ENCODE results near the gene TCEANC2.
"Not testable (repeated sequence)": the region's sequence is repeated elsewhere in the genome, so short reads cannot be mapped to it uniquely, and the experiment has no call there.

TCEANC2 gene

GRCh38 chr1:54024811-54025210, 28.6 kb upstream of the TCEANC2 start:
- not testable (repeated sequence) for DNase-seq

GRCh38 chr1:54027848-54028247, 25.6 kb upstream of the TCEANC2 start:
- DNase-seq = no peak

GRCh38 chr1:54028306-54029251, 24.8 kb upstream of the TCEANC2 start:
- peak in 7 of 56 donors; percentile 3 to 43 (median 25) for DNase-seq

GRCh38 chr1:54037476-54037875, 15.9 kb upstream of the TCEANC2 start:
- DNase-seq = no peak

GRCh38 chr1:54041806-54042205, 11.6 kb upstream of the TCEANC2 start:
- DNase-seq = no peak

- DNase-seq = peak in 4 of 56 donors; percentile 11 to 62 (median 20)
These were observed 7.9 kb upstream of the TCEANC2 start for GRCh38 chr1:54045496-54045895.

GRCh38 chr1:54046671-54047383, 6.6 kb upstream of the TCEANC2 start:
- no peak for DNase-seq

DNA sequence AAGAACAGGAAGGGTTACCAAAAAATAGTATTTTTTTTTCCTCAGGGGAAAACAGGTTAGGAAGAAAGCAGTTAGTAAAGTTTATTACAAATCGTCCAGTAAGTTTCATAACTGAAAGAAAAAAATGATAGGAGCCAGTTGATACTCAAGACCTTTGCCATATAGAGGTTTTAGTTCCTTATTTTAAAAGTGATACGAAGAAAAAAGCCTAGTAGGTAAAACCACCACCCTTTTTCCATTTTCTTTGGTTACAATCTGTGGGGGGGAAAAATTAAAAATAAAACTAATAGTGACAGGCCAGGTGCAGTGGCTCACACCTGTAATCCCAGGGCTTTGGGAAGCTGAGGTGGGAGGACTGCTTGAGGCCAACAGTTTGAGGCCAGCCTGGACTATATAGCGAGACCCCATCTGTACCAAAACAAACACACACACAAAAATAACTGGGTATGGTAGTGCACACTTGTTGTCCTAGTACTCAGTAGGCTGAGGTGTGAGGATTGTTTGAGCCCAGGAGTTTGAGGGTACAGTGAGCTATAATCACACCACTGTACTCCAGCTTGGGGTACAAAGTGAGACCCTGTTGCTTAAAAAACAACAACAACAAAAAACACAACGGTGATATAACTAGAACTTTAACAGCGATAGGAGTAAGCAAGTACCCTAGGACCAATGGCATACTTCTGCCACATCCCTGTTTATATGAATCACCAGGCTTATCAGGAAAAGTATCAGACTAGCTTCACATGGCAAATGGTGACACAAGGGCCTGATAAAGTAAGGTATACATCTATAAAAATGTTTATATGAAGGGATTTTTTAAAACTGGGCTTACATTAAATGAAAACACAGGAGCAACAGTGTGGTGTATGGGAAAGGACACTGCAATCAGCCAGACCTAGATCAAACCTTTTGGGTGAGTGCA, 5.8 kb upstream of the TCEANC2 start:
- no peak for DNase-seq

DNA sequence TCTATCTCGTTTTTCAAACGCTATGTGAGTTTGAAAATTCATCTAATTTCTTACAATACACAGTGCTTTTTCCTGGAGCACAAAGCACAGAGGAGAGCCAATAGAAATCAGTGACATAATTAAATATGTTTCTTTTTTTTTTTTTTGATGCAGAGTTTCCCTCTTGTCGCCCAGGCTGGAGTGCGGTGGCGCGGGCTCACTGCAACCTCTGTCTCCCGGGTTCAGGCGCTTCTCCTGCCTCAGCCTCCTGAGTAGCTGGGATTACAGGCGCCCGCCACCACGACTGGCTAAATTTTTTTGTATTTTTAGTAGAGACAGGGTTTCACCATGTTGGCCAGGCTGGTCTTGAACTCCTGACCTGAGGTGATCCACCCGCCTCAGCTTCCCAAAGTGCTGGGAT, 3.0 kb upstream of the TCEANC2 start:
- DNase-seq = not testable (repeated sequence)

GRCh38 chr1:54051933-54052430, 1.4 kb upstream of the TCEANC2 start:
- no peak for DNase-seq

DNA sequence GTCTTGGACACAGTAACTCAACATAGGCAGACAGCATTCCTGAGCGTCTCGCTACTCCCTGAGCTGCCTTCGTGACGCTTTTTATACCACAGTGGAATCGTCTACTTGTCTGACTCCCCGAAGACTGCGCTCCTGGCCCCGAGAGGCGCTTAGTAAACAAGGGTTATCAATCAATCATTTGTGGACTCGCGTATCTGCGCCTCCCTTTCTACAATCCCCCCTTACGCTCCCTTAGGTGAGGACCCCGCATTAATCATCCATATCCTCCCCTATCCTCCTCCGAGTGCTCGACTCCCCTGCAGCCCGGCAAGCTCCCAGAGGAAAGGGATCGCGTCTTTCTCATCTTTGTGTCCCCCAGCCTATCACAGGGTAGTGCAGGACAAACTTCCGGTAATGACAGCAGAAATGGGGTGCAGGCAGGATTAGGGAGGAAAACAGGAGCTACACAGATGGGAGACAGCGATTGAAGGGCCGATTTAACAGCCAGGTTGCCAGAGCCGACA, 926 bp upstream of the TCEANC2 start:
- peak in 28 of 56 donors; percentile 22 to 75 (median 48) for DNase-seq

GRCh38 chr1:54053745-54054437, 483 bp downstream of the TCEANC2 start:
- peak in 1 of 56 donors; percentile 50 for DNase-seq

GRCh38 chr1:54054438-54054749, 986 bp downstream of the TCEANC2 start:
- no peak for DNase-seq

DNA sequence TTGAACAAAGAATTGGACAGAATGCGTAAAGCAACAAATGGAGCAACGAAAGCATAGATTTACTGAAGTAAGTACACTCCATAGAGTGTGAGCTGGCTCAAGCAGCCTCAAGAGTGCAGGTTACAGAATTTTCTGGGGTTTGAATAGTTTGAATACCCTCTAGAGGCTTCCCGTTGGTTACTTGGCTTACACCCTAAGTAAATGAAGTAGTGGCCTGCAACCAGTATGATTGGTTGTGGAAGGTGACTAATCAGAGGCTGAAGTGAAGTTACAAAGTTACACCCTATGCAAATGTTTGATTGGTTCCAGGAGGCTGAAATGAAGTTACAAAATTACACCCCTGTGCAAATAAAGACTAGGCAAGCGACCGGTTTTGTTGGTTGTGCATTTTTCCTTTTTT, 10.9 kb downstream of the TCEANC2 start:
- no peak for DNase-seq

GRCh38 chr1:54069791-54070170, 16.4 kb downstream of the TCEANC2 start:
- DNase-seq = no peak

- DNase-seq = peak in 1 of 56 donors; percentile 45
These were observed 16.9 kb downstream of the TCEANC2 start for GRCh38 chr1:54070171-54070837.

DNA sequence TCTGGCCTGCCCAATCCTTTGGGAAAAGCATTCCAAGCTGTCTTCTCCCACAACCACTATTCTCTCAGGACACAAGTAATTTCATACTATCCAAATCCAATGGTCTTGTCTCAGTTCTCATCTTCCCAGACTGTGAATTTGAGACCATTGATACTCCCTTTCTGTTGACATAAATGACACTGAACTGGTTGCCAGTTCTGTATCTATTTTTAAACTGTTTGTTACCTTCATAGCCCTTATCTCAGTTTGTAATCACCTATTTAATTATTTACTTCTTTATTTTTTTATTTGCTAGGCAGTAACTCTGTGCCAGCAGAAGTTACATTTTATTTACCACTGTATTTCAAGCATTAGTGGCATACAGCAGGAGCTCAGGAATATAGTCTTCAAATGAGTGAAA, 24.0 kb downstream of the TCEANC2 start:
- no peak for DNase-seq

GRCh38 chr1:54080598-54081049, 27.2 kb downstream of the TCEANC2 start:
- DNase-seq = no peak
